Coronary artery (tissue), 2 donors: ENCODE measurements around the gene PARD3.

ENCODE experiments used
- DNase-seq: peaks from one replicate; pipeline ENCODE4 v3.0.0-alpha.2; 2017; ENCODE audit warnings: low spot score
- H3K27ac ChIP-seq, 2 donors: fragments of 200-600 bp; sonication (generic); one replicate each; pipeline ENCODE4 v1.5.1; 2016 to 2019
- H3K4me3 ChIP-seq: fragments of 200-600 bp; sonication (generic); 2 replicates; pipeline ENCODE4 v1.5.1; 2016; ENCODE audit warnings: mild to moderate bottlenecking, moderate library complexity
- CTCF ChIP-seq: fragments of 200-600 bp; sonication (generic); IDR thresholded peaks from one replicate; pipeline ENCODE4 v1.5.1; 2019; ENCODE audit warnings: antibody characterized with exemption

PARD3 gene

GRCh38 chr10:34323192-34323591 lies 491.9 kb downstream of the PARD3 start:
- H3K27ac ChIP-seq, result no peak overlapping the region
- TF ChIP-seq CTCF, result no peak
- no peak overlapping the region for H3K4me3 ChIP-seq
- no peak for DNase-seq

GRCh38 chr10:34320265-34320664 lies 494.8 kb downstream of the PARD3 start:
- no peak for TF ChIP-seq CTCF
- no peak for DNase-seq
- Histone ChIP-seq H3K4me3 (no peak overlapping the region), H3K27ac (no peak overlapping the region)

GRCh38 chr10:34319197-34319846 lies 495.8 kb downstream of the PARD3 start:
- Histone ChIP-seq H3K4me3 (no peak overlapping the region), H3K27ac (no peak overlapping the region)
- DNase-seq, result no peak
- no peak for TF ChIP-seq CTCF

GRCh38 chr10:34316154-34316553 lies 498.9 kb downstream of the PARD3 start:
- Histone ChIP-seq H3K4me3 (no peak overlapping the region), H3K27ac (no peak overlapping the region)
- no peak for TF ChIP-seq CTCF
- DNase-seq, result no peak

- DNase-seq, result no peak
- TF ChIP-seq CTCF, result no peak
- Histone ChIP-seq H3K27ac (no peak overlapping the region), H3K4me3 (no peak overlapping the region)
These were observed 500.6 kb downstream of the PARD3 start for GRCh38 chr10:34314457-34314856.

GRCh38 chr10:34313888-34314287 lies 501.2 kb downstream of the PARD3 start:
- no peak for DNase-seq
- Histone ChIP-seq H3K4me3 (no peak overlapping the region), H3K27ac (no peak overlapping the region)
- no peak for TF ChIP-seq CTCF

- no peak for DNase-seq
- Histone ChIP-seq H3K27ac (no peak overlapping the region), H3K4me3 (no peak overlapping the region)
- no peak for TF ChIP-seq CTCF
These were observed 501.7 kb downstream of the PARD3 start for GRCh38 chr10:34313353-34313752.
